ENCODE measurements around the gene KCNH1.

- TF ChIP-seq CTCF (IDR thresholded peaks at IDR 0.05) = no peak
- TF ChIP-seq POLR2AphosphoS5 (IDR thresholded peaks at IDR 0.05) = no peak
These were observed 502.5 kb downstream of the KCNH1 start for GRCh38 chr1:210631399-210631798.

Measured in prostate gland (tissue), 2 donors.